Hepatocyte (in vitro differentiated cells): ENCODE measurements around the gene RERG. TPM values are rescaled to one million over a fixed set of nuclear protein-coding genes. Genes with fewer than 3 reads are reported as not detected.

Experiments
- DNase-seq: peaks from one replicate; pipeline ENCODE4 v3.0.0-alpha.2; 2016; ENCODE audit warnings: low spot score
- H2AFZ ChIP-seq: fragments of 200-600 bp; sonication (generic); 2 replicates; pipeline ENCODE4 v1.6.0; 2016; ENCODE audit warnings: antibody characterized with exemption, mild to moderate bottlenecking
- H3K27ac ChIP-seq: fragments of 200-600 bp; sonication (generic); 2 replicates; pipeline ENCODE4 v1.5.1; 2016; ENCODE audit warnings: mild to moderate bottlenecking
- H3K27me3 ChIP-seq: fragments of 200-600 bp; sonication (generic); 2 replicates; pipeline ENCODE4 v1.6.1; 2016
- H3K36me3 ChIP-seq: fragments of 200-600 bp; sonication (generic); replicated peaks from 2 replicates; pipeline ENCODE4 v1.5.1; 2016; ENCODE audit warnings: low read depth; ENCODE audit not compliant: insufficient read depth
- H3K4me1 ChIP-seq: fragments of 200-600 bp; sonication (generic); 2 replicates; pipeline ENCODE4 v1.5.1; 2016; ENCODE audit warnings: mild to moderate bottlenecking, moderate library complexity; ENCODE audit not compliant: insufficient read depth
- H3K4me2 ChIP-seq: fragments of 200-600 bp; sonication (generic); 2 replicates; pipeline ENCODE4 v1.6.0; 2016
- H3K4me3 ChIP-seq: fragments of 200-600 bp; sonication (generic); 2 replicates; pipeline ENCODE4 v1.5.1; 2016; ENCODE audit warnings: mild to moderate bottlenecking
- H3K79me2 ChIP-seq: fragments of 200-600 bp; sonication (generic); 2 replicates; pipeline ENCODE4 v1.6.0; 2017; ENCODE audit warnings: mild to moderate bottlenecking
- H3K9me2 ChIP-seq: fragments of 200-600 bp; sonication (generic); replicated peaks from 2 replicates; pipeline ENCODE4 v1.6.0; 2017; ENCODE audit warnings: mild to moderate bottlenecking; ENCODE audit not compliant: insufficient read depth
- H3K9me3 ChIP-seq: fragments of 200-600 bp; sonication (generic); 2 replicates; pipeline ENCODE4 v1.5.1; 2016; ENCODE audit warnings: low read depth, mild to moderate bottlenecking
- H4K20me1 ChIP-seq: fragments of 200-600 bp; sonication (generic); 2 replicates; pipeline ENCODE4 v1.6.0; 2016; ENCODE audit warnings: mild to moderate bottlenecking; ENCODE audit not compliant: insufficient read depth, poor library complexity, severe bottlenecking
- CTCF ChIP-seq: fragments of 200-600 bp; sonication (generic); IDR thresholded peaks from 2 replicates; pipeline ENCODE4 v1.5.1; 2016; ENCODE audit warnings: antibody characterized with exemption, mild to moderate bottlenecking; ENCODE audit not compliant: poor library complexity
- EZH2 ChIP-seq: fragments of 200-600 bp; sonication (generic); IDR thresholded peaks from 2 replicates; pipeline ENCODE4 v1.6.1; 2016; ENCODE audit warnings: antibody characterized with exemption, mild to moderate bottlenecking, borderline replicate concordance
- EZH2phosphoT487 ChIP-seq: fragments of 200-600 bp; sonication (generic); IDR thresholded peaks from one replicate; pipeline ENCODE4 v1.6.1; 2018; ENCODE audit warnings: antibody characterized with exemption, mild to moderate bottlenecking, low read depth, moderate library complexity; ENCODE audit not compliant: unreplicated experiment, severe bottlenecking
- WGBS: methylation state at CpG from one replicate; pipeline ENCODE4 v1.1.6; 2016; ENCODE audit warnings: low lambda C conversion rate; ENCODE audit errors: missing lambda C conversion rate; 5-methylcytosine and 5-hydroxymethylcytosine counted together
- polyA plus RNA-seq: library from polyadenylated mRNA; unstranded; fragments of >200 nt; fragmentation: Nextera tagmentation; extraction: Ambion mirVana; gene quantifications from 2 replicates; pipeline ENCODE4 v1.2.1, GENCODE V29; 2016
- total RNA-seq: library from RNA; depleted of rRNA; stranded (reverse); fragments of >200 nt; gene quantifications from 2 replicates; pipeline ENCODE4 v1.2.3, GENCODE V29; 2014

RERG gene
- total and polyA plus RNA-seq, 2 experiments from 2014 or later, result 1.3 to 7.9 TPM

DNA sequence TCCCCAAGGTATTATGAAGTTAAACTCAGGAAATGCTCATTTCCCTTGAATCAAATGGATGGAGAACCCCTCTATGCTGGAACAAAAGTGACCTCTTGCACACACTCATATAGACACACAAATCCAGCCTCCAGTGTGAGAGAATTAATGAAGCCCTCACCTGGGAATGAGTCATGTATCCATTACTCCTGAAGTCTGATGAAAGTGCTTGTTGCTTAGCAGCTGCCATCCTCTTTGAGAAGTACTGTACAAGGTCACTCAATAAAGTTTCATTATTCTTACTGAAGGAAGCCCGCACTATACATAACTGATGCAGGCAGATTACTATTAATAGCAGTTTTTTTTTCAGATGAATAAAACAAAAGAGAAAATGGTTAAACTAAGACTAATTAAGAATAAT is 102.3 kb downstream of the RERG start:
- Histone ChIP-seq H3K27ac (no peak overlapping the region), H3K4me2 (no peak overlapping the region), H3K79me2 (no peaks in the 10 kb centered on the region), H4K20me1 (no peaks in the 10 kb centered on the region), H3K27me3 (no peaks in the 10 kb centered on the region), H3K9me3 (no peaks in the 10 kb centered on the region), H3K4me1 (no peaks in the 10 kb centered on the region), H2AFZ (no peak overlapping the region), H3K36me3 (no peaks in the 10 kb centered on the region), H3K9me2 (no peaks in the 10 kb centered on the region), H3K4me3 (no peak overlapping the region)
- TF ChIP-seq CTCF, result no peak
- TF ChIP-seq EZH2, result no peak
- no peak for TF ChIP-seq EZH2phosphoT487
- WGBS, result 0% methylated on average over 1 of the region's 1 CpG
- no peak for DNase-seq

DNA sequence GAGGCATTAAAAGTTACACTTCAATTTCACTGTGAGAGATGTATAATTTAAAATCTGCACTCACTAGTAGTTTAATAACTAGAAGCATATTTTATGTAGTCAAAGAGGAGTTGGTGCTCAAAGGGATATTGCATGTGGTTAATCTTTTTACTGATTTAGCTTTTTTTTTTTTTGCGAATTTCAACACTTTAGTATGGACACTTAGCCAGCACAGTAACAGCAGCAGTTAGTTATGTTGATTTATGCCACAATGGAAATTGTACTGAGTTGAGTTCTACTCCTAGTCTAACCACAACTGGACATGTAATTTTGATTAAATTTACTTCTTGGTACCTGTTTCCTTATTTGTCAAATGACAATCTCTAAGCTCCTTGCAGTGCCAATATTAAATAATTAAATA is 104.2 kb downstream of the RERG start:
- H3K4me2 ChIP-seq, result no peak overlapping the region
- no peak overlapping the region for H3K4me3 ChIP-seq
- DNase-seq, result no peak
- WGBS, result 88% methylated on average over 1 of the region's 1 CpG
- H3K36me3 ChIP-seq, result no peaks in the 10 kb centered on the region
- no peaks in the 10 kb centered on the region for H3K27me3 ChIP-seq
- H4K20me1 ChIP-seq, result no peaks in the 10 kb centered on the region
- TF ChIP-seq CTCF, result no peak
- TF ChIP-seq EZH2phosphoT487, result no peak
- no peak for TF ChIP-seq EZH2
- H3K27ac ChIP-seq, result no peak overlapping the region
- no peaks in the 10 kb centered on the region for H3K4me1 ChIP-seq
- no peak overlapping the region for H2AFZ ChIP-seq
- no peaks in the 10 kb centered on the region for H3K79me2 ChIP-seq
- no peaks in the 10 kb centered on the region for H3K9me2 ChIP-seq
- no peaks in the 10 kb centered on the region for H3K9me3 ChIP-seq

GRCh38 chr12:15116086-15116485 is 105.1 kb downstream of the RERG start:
- Histone ChIP-seq H3K36me3 (no peaks in the 10 kb centered on the region), H3K27me3 (no peaks in the 10 kb centered on the region), H3K79me2 (no peaks in the 10 kb centered on the region), H3K4me2 (no peak overlapping the region), H3K4me1 (no peaks in the 10 kb centered on the region), H4K20me1 (no peaks in the 10 kb centered on the region), H3K9me3 (no peaks in the 10 kb centered on the region), H2AFZ (no peak overlapping the region), H3K9me2 (no peaks in the 10 kb centered on the region), H3K4me3 (no peak overlapping the region), H3K27ac (no peak overlapping the region)
- WGBS, result 80% methylated on average over 4 of the region's 4 CpGs
- DNase-seq, result peak; percentile 4
- TF ChIP-seq EZH2phosphoT487, result no peak
- TF ChIP-seq EZH2, result no peak
- no peak for TF ChIP-seq CTCF

- no peaks in the 10 kb centered on the region for H3K79me2 ChIP-seq
- H3K9me3 ChIP-seq, result no peaks in the 10 kb centered on the region
- H3K27ac ChIP-seq, result no peak overlapping the region
- H3K27me3 ChIP-seq, result no peaks in the 10 kb centered on the region
- TF ChIP-seq EZH2 (no peak), EZH2phosphoT487 (no peak), CTCF (no peak)
- no peak for DNase-seq
- H4K20me1 ChIP-seq, result no peaks in the 10 kb centered on the region
- H3K4me2 ChIP-seq, result no peak overlapping the region
- H3K9me2 ChIP-seq, result no peaks in the 10 kb centered on the region
- H3K4me3 ChIP-seq, result no peak overlapping the region
- no peak overlapping the region for H2AFZ ChIP-seq
- H3K36me3 ChIP-seq, result no peaks in the 10 kb centered on the region
- H3K4me1 ChIP-seq, result no peaks in the 10 kb centered on the region
- 92% methylated on average over 3 of the region's 3 CpGs for WGBS
Measured at GRCh38 chr12:15115434-15115833, 105.8 kb downstream of the RERG start.
